OCI-LY3 (cell line): ENCODE results near the gene HIGD1A.

ENCODE experiments used
- EZH2phosphoT487 ChIP-seq: fragments of 200-600 bp; shearing (Covaris generic); IDR thresholded peaks from 2 replicates; pipeline ENCODE4 v1.6.1; 2018; ENCODE audit warnings: antibody characterized with exemption, mixed run types, low read depth
- TF ChIP-seq, protein P1 (sequence below): fragments of 200-600, 300-600 bp; sonication (generic); IDR thresholded peaks from 2 replicates; pipeline ENCODE4 v1.5.1; 2014; ENCODE audit warnings: antibody characterized with exemption, low read length, low read depth

DNA sequence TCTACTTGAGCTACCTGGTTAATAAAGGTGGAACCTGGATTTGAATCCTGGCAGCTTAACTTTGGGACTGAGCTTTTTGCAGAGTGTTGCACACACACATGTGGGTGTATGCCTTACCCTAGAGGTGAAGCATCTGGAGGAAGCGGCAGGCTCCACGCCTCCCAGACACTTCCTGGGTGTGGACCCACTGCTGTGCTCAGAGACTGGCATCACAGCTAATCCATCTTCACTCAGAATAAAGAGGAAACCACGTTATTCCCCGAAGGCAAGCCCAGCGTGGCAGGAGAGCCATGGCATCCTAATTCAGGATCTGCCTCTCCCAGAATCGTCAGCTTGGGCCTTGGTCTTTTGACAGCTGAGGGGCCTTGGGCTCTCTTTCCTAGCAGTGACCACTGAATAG, 56.7 kb downstream of the HIGD1A start:
- TF ChIP-seq, protein P1, sequence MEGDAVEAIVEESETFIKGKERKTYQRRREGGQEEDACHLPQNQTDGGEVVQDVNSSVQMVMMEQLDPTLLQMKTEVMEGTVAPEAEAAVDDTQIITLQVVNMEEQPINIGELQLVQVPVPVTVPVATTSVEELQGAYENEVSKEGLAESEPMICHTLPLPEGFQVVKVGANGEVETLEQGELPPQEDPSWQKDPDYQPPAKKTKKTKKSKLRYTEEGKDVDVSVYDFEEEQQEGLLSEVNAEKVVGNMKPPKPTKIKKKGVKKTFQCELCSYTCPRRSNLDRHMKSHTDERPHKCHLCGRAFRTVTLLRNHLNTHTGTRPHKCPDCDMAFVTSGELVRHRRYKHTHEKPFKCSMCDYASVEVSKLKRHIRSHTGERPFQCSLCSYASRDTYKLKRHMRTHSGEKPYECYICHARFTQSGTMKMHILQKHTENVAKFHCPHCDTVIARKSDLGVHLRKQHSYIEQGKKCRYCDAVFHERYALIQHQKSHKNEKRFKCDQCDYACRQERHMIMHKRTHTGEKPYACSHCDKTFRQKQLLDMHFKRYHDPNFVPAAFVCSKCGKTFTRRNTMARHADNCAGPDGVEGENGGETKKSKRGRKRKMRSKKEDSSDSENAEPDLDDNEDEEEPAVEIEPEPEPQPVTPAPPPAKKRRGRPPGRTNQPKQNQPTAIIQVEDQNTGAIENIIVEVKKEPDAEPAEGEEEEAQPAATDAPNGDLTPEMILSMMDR = no peak
- TF ChIP-seq EZH2phosphoT487 = no peak
